GM19455 (cell line): ENCODE results near the gene FAM89B.

Source experiments
- ATAC-seq: cut with Tn5 transposase; IDR thresholded peaks from one replicate; pipeline ENCODE4 v1.9.1; 2021; ENCODE audit not compliant: unreplicated experiment

The FAM89B gene

DNA sequence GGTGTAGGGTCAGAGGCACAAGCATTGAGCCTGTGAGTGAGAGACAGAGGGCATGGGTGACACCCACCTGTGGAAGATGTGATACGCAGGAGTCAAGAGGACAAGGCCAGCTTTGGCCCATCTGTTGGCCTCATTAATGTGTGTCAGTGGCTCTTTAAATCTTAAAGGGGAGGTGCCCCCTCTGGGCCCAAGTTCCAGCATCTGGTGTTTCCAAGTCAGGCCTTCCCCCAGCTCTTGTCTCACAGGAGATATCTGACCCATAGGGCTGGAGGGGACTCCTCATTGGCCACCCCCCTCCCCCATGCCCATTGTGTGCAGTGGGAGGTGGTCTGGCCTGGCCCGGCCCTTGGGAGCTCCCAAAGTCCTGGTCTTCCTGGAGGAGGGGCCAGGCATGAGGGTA, 14.3 kb downstream of the FAM89B start:
- no peak for ATAC-seq

DNA sequence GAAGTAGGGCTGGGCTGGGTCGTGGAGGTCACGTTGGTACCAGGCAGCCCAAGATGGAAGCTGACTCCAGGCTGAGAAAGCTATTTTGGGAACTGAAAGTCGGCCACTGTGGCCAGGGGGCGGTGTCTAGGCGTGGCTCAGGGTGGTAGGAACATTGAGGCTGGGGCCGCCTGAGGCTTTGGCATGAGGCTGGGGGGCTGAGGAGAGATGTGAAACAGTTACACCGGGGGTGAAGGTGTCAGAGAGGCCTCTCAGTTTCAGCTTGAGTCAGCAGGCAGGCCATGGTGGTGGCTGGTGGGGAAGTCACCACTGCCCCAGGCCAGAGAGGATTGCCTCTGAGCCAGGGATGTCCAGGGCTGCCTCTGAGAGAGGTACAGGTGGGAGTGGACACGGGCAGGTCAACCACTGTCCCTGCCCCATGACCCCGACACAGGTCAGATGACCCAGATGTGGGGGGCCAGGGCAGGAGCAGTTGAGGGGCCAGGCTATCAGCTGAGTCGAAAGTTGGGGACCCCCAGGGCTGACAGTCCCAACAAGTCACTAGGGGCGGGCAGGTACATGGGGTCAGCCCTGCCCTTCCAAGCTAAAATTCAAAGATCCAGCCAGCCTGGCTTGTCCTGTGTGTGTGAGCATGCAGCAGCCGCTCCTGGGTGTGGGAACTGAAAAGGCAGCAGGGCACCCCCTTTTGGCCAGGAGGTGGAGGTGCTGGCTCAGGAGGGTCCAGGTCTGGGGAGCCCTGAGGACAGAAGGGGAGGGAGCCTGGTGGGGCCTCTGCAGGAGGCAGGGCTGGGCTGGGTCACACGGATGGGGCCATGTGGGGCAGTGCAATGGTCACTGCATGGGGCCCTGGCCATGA, 16.1 kb downstream of the FAM89B start:
- ATAC-seq: peak; percentile 71

DNA sequence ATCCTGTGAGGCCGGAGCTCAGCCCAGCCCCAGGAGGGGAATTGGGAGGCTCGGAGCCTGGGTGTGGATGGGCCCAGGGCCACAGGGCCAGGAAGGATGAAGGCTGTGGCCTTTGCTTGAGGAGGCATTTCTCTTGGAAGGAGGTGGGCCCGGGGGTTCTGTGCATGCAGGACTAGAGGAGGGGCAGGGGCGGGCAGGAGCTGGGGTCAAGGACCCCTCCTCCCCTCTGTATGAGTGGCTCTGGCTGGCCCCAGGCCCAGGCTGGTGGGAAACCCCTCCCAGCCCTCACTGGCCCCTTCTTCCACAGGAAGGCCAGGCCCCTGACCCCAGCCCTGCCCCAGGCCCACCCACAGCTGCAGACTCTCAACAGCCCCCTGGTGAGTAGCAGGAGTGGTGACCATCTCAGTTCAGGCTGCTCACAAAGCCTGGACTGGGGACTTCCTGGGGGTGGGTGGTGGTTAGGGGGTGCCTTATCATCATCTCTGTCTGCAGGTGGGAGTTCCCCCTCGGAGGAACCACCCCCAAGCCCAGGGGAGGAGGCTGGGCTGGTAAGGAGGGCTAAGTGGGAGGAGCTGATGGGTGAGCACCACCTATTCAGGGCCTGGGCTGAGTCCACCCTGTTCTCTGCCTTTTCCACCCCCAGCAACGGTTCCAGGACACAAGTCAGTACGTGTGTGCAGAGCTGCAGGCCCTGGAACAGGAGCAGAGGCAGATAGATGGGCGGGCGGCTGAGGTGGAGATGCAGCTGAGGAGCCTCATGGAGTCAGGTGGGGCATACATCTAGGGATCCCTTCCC, 17.3 kb downstream of the FAM89B start:
- no peak for ATAC-seq

DNA sequence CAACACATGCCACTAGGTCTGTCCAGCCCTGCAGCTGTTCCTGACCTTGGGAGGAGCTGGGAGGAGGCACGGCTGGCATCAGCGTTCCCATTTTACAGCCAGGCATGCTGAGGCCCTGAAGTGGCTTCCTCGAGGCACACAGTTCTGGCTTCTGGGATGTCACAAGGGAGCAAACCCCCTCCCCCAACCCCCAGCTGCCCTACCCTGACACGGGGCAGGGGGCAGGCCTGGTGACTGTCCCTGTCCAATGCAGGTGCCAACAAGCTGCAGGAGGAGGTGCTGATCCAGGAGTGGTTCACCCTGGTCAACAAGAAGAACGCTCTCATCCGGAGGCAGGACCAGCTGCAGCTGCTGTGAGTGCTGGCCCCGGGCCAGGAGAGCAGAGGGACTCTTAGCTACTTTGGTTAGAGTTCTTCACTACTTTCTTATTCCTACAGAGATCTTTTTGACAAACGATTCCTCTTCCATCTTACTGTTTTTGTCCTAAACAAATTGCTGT, 18.0 kb downstream of the FAM89B start:
- ATAC-seq: no peak

DNA sequence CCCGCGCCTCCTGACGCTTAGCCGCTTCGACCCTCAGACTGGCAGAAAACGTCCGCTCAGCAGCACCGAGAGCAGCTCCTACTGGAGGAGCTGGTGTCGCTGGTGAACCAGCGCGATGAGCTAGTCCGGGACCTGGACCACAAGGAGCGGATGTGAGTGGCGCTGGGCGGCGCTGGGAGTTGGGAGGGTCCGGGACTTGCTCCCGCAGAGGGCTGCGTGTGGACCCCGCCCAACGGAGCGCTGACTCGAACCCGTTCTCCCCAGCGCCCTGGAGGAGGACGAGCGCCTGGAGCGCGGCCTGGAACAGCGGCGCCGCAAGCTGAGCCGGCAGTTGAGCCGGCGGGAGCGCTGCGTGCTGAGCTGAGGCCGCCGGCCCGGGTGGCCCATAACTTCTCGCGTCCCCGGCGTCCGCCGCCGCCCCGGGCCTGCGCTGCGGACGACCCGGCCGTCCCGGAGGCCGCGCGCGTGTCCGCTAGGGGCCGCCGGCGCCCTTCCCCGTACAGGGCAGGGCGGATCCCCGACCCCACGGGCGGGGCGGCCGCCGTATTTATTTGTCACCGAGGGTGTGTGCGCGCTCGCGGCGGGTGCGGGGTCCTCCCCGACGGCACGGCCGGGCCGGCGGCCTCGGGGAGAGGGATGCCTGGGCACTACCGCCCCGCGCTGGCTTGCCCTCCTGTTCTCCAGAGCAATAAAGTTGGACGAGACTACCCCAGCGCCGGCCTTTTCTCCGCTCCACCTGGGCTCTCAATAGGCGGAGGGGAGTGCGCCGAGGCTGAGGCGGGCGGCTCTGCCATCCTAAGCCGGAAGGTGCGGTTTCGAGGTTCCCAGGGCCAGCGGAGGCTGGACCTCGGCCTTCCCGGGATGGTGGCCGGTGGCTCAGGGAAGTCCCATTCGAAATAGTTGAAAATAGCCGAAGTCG, 19.9 kb downstream of the FAM89B start:
- no peak for ATAC-seq

DNA sequence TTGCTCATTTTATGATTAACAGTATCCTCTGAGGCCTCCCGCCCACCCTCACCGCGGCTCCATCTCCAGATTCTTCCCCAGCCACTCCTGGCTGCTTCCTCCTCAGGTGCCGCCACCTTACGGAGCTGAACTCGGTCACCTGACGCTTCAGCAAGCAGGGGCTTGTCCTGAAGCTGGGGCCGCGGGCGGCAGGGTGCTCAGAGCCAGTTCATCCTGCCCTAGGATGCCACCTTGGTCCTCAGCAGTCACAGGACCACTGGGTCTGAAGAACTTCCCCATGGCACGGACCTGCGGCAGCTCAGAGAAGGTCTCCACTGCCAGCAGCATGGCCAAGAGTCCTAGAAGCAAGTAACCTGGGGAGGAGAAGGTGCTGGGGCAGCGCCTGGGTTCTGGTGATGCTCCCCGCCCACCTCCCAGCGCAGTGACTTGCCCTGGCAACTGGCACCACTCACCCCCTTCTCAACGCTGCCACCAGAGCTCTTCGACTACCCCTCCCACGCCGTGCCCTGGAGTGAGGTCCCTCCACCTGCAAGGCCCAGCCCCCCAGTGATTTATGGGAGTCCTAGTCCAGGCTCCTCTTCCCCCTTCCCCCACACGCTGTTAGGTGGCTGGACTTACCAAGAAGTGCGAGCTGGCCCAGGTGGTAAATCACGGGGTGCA, 20.6 kb downstream of the FAM89B start:
- no peak for ATAC-seq

DNA sequence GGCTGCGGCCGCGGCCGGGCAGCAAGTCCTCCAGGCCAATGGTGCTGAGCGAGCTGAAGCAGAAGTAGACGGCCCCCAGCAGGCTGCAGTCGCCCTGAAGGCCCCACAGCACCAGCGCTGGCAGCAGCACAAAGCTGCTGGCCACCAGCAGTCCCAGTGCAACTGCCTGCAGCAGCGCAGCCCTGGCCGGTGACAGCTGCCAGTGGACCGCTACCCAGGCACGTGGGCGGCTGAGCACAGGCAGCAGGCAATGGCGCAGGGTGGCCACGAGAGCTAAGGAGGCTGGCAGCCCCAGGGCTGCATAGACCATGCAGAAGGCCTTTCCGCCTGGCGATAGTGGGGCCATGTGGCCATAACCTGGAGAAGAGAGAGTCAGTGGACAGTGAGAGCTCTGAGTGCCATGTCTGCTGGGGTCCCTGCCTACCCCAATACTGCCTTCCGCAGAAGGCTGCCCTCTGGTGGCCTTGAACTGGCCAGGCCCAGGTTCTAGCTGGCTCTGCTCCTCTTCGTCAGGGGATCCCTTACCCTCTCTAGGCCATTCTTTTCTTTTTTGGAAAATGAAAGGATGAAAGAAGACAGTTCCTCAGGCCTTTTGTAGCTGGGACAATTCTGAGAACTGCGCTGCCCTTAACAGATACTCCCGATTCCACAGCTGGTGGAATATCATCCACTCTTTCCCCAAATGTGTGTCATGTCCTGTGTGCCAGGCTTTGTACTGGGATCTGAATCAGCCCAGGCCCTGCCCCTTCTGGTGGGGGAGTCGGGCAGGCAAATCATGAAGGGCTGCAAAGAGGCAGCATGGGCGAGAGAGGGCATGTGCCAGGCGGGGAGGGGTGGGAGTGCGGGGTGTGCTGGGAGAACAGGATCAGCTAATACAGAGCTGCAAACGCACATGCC, 21.4 kb downstream of the FAM89B start:
- ATAC-seq: no peak

DNA sequence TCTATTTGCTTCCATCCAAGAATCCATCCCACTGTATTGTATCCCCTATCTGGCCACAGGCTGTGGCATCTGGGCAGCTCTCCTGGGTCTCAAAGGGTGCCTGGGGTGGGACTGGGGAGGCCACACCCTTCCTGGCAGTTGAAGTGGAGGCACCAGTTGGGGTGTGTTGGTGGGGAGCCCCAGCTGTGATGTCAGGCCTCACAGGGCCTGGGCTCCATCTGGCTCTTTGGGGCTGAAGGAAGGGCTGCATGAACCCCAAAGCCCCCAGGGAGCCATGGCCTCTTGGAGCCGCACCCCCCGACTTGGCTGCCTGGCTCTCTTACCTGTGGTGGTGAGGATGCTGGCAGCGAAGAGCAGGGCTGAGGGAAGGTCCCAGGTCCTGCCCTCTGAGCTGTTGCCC, 22.8 kb downstream of the FAM89B start:
- ATAC-seq: no peak

DNA sequence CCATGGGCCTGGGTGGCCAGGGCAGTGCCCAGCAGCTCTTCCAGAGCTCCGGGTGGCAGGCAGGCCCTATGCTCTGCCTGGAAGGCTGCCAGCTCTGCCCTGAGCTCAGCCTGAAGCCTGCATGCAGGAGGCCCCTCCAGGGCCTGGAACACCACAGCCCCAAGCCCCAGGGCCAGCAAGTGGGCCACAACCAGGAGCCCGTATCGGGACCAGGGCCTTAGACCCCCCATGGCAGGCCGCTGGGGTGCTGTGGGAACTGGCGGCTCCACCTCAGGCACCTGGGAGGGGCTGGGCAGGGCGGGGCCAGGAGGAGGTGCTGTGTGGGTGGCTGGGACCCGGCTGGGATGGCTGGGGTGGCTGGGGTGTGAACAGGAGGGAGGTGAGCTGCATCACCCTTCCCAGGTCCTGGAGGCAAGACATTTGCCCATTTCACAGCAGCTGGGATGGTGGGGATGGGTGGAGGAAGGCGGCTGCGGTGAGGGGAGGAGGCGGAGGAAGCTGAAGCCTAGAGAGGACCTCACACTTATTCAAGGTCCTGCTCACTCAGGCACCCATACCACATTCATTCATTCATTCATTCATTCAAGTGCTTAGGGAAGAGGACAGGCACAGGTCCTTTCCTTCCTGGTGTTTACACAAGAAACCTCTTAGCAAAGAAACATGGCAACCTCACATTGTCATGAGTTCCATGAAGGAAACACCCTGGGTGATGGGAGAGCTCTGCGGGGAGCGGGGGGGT, 23.4 kb downstream of the FAM89B start, which contains the start of gene KCNK7:
KCNK7 (minus strand) TSS at position 258 of the 739 bp plus-strand sequence; CDS start at position 230, 28 bp downstream.
- ATAC-seq: no peak

DNA sequence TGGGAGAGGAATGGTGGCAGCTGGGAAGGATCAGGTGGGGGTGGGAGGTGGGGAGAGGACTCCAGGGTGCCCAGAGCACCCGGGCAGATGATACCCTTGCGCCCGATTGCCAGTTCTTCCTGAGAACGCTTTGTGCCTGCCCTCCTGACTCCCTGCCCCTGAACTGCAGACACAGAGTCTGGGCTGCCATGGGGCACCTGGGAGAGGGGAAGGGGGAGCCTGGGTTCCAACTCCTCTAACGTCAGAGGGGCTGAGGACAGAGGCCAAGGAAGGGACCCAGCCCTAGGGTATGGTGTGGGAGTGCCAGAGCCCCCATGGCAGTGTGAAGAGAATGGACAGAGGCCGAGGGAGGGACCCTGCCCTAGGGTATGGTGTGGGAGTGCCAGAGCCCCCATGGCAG, 24.2 kb downstream of the FAM89B start:
- no peak for ATAC-seq

DNA sequence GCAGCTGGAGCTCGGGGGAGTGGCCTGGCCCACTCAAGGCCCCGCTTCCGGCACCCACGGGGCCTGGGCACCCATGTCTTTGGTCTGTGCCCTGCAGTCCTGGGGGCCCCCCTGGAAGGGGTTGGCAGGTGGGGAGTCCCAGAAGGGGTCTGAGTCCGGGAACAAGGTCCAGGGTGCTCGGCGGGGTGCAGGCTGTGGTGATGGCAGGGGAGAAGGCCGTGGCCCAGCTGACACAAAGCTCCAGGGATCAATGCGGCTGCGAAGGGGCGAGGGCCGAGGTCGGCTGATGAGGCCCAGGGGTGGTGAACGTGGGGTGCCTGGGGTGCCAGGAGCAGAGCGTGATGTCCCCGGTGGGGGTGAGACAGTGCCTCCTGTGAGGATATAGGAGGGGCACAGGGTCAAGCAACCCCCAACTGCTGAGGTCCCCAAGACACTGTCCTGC, 25.9 kb downstream of the FAM89B start:
- ATAC-seq: no peak

DNA sequence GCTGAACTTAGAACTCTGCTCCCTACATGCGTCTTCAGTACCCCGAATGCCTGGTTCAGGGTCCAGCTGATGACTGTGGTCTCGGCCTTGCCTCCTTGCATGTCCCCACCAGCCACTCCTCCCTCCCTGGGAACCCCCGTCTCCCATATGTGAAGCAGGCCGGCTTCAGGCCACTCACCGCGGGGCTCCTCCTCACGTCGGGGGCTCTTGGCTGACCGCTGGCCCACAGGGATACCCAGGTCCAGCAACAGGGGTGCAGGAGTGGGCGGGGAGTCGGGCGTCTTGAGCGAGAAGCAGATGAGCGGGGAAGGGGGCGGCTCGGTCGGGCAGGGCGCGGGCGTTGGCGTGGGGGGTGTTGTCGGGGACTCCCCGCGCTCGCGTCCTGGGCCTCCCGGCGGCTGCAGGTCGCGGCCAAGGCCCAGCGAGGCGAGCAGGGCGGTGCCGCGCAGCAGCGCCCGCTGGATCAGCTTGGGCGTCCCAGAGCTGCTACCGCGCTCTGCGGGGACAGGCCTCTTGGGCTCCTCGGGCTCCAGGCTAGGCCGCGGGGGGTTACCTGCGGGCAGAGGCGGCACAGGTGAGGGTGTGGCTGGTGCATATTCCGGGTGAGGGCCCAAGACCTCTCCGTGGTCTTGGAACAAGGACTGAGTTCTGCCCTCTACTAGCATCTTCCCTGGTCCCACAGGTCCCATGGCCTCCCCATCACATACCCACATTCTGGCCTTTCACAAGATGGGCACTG, 27.0 kb downstream of the FAM89B start:
- ATAC-seq: no peak

DNA sequence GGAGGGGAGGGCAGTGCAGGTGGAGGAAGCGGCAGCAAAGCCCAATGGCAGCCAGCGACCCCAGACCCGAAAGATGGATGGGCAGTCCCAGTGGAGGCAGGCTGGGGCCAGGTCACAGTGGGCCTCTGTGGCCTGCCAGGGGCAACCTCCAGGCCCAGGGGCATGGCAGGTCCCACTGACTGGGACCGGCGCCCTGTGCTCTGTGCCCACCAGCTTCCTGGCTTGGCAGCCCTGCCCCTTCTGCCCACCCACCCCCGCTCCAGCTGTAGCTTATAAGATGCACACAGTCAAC, 27.6 kb downstream of the FAM89B start:
- no peak for ATAC-seq

DNA sequence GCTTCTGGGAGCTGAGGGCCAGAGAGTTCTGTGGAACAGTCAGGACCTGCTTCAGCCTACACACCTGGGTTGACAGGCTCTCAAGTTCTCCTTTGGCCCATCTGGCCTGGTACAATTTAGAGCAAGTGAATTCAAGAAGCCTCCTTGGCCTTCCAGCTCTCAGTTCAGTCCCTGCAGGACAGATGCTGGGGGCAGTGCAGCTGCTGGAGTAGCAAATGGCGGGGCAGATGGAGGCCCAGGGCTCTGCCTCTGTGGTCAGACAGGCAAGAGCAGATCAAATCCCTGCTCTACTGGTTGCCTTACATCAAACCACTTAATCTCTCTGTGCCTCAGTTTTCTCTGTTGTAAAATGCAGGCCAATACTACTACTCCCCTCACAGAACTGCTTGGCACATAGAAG, 31.9 kb downstream of the FAM89B start:
- no peak for ATAC-seq

DNA sequence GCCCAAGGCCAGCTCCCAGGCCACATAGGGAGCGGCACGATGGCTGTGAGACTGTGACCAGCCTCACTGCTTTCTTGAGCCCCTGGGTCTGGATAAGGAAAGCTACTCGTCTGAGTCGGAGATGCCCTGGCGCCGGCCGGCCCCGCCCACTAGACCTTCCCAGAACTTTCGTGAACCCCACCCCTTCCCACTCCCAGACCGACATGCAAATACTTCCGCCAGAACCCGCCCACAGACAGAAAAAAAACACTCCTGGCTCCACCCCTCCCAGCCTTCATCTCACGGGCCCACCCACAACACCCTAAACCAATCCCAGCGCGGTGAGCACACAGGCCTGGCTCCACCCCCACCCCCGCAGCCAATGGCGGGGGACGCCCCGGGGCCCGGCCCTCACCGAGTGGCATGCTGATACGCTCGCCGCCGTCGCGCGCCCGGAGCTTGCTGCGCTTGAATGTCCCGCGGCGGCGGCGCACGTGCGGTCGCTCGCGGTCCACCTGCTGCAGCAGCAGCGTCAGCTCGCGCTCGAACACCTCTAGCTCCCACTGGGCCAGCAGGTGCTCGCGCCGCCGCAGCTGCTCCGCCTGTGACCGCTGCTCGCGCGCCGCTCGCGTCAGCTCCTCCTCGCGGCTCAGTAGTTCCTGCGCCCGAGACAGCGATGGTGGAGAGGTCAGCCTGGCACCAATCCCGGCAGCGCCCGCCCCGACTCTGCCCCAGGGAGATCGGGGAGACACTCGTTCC, 34.7 kb downstream of the FAM89B start:
- ATAC-seq: no peak

DNA sequence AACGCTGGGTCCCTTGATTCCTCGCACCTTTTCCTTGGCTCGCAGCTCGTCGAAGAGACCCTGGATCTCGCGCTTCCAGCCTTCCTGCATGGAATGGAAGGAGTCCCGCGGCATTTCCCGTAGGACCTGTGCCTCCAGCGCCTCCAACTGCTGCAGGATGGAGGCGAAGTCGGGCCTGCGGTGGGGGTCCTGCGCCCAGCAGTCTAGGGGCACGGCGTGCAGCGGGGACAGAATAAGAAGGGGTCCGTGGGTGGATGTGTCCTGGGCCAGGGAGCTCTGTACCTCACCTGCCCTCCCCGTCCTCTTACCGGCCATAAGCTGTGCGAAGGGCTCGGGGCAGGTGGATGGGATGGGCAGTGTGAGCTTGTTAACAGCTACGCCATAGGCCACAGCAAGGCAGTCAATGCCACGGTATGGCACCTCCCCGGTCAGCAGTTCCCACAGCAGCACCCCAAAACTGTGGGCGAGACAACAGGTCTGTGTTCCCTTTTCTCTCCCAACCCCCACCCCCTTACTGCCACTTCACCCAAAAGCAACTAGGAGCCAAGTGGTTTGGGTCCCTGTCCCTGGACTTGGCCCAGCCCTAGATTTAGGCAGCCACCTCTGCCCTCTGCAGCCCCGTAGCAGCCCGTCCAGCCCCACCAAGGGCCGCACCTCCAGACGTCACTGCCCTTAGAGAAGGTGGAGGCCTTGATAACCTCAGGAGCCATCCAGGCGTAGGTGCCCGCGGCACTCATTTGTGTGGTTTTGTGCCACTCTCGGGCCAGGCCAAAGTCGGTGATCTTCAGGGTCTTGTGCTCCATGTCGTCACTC, 35.5 kb downstream of the FAM89B start:
- ATAC-seq: no peak

DNA sequence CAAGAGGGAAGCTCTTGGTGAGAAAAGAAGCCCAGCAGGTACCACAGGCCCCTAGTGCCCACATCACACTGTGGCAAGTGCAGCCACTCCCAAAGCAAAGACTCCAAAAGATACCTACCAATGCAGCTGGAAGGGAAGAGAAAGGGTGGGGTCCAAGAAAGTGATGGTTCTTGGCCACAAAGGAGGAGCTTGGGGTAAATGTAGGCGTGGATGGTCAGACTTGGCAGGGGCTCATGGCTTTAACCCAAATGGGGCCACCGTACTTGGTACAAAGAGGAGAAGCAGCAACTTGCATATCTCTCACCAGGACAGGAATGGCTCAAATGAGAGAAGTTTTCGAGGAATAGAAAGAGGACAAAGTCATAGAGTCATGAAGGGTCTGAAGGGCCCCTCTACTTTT, 36.9 kb downstream of the FAM89B start:
- no peak for ATAC-seq
